NOMO-1 treated with dmso at 0.1 percent for 144 hours (cell line): ENCODE data around the gene MUC5AC.
"Not testable (repeated sequence)": the region's sequence is repeated elsewhere in the genome, so short reads cannot be mapped to it uniquely, and the experiment has no call there.

Experiments used
- DNase-seq: peaks from one replicate; lab custom pipeline; 2025; ENCODE audit not compliant: unreplicated experiment; lab: John Stamatoyannopoulos, UW

MUC5AC gene

DNA sequence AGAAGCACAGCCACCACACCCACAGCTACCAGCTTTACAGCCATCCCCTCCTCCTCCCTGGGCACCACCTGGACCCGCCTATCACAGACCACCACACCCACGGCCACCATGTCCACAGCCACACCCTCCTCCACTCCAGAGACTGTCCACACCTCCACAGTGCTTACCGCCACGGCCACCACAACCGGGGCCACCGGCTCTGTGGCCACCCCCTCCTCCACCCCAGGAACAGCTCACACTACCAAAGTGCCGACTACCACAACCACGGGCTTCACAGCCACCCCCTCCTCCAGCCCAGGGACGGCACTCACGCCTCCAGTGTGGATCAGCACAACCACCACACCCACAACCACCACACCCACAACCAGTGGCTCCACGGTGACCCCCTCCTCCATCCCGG, 92.7 kb downstream of the MUC5AC start:
- DNase-seq: not testable (repeated sequence)
